Esophagus muscularis mucosa (tissue), 3 donors: ENCODE data around the gene SPOCK3.

Experiments used
- CTCF ChIP-seq, 3 experiments: fragments of 200-600 bp in 2 of 3; fragments of 450-650 bp in 1 of 3; sonication (generic) in 2 of 3; IDR thresholded peaks; one replicate each; pipeline ENCODE4 v1.5.1; 2017 to 2019; ENCODE audit warnings: antibody characterized with exemption in 3 of 3, mild to moderate bottlenecking in 2 of 3, moderate library complexity in 1 of 3
- POLR2A ChIP-seq: fragments of 450-650 bp; IDR thresholded peaks from one replicate; pipeline ENCODE4 v1.6.1; 2017; ENCODE audit warnings: antibody characterized with exemption, moderate library complexity, mild to moderate bottlenecking, low read depth

- TF ChIP-seq POLR2A (no peak), CTCF (IDR thresholded peaks at IDR 0.05) (no peak)
Measured at GRCh38 chr4:166808380-166808779, 425.9 kb downstream of the SPOCK3 start.
